ENCODE measurements around the gene SMAP2.
"Not testable (repeated sequence)": the region's sequence is repeated elsewhere in the genome, so short reads cannot be mapped to it uniquely, and the experiment has no call there.

Gene SMAP2

GRCh38 chr1:40372658-40373322, 737 bp upstream of the SMAP2 start:
- DNase-seq (ENCODE audit: low read depth), result no peak

- DNase-seq (ENCODE audit: low read depth), result no peak
Measured at GRCh38 chr1:40377512-40377911, 4.0 kb downstream of the SMAP2 start.

- DNase-seq (ENCODE audit: low read depth), result no peak
Measured at GRCh38 chr1:40379785-40380452, 6.4 kb downstream of the SMAP2 start.

GRCh38 chr1:40380817-40381216, 7.3 kb downstream of the SMAP2 start:
- no peak for DNase-seq (ENCODE audit: low read depth)

GRCh38 chr1:40381268-40382107, 8.0 kb downstream of the SMAP2 start:
- DNase-seq (ENCODE audit: low read depth), result no peak

GRCh38 chr1:40382108-40382460, 8.6 kb downstream of the SMAP2 start:
- DNase-seq (ENCODE audit: low read depth), result no peak

- no peak for DNase-seq (ENCODE audit: low read depth)
Measured at GRCh38 chr1:40382601-40383000, 9.1 kb downstream of the SMAP2 start.

GRCh38 chr1:40383095-40383487, 9.6 kb downstream of the SMAP2 start:
- DNase-seq (ENCODE audit: low read depth), result no peak

- no peak for DNase-seq (ENCODE audit: low read depth)
Measured at GRCh38 chr1:40383488-40384412, 10.2 kb downstream of the SMAP2 start.

- DNase-seq (ENCODE audit: low read depth), result no peak
Measured at GRCh38 chr1:40384413-40384762, 10.9 kb downstream of the SMAP2 start.

- no peak for DNase-seq (ENCODE audit: low read depth)
Measured at GRCh38 chr1:40384887-40385286, 11.4 kb downstream of the SMAP2 start.

GRCh38 chr1:40385437-40386358, 12.2 kb downstream of the SMAP2 start:
- no peak for DNase-seq (ENCODE audit: low read depth)

GRCh38 chr1:40386359-40386723, 12.8 kb downstream of the SMAP2 start:
- no peak for DNase-seq (ENCODE audit: low read depth)

GRCh38 chr1:40386796-40387195, 13.3 kb downstream of the SMAP2 start:
- DNase-seq (ENCODE audit: low read depth), result no peak

GRCh38 chr1:40387381-40388306, 14.1 kb downstream of the SMAP2 start:
- DNase-seq (ENCODE audit: low read depth), result not testable (repeated sequence)

GRCh38 chr1:40388456-40389321, 15.2 kb downstream of the SMAP2 start:
- DNase-seq (ENCODE audit: low read depth), result not testable (repeated sequence)

- no peak for DNase-seq (ENCODE audit: low read depth)
Measured at GRCh38 chr1:40389322-40389803, 15.8 kb downstream of the SMAP2 start.

- DNase-seq (ENCODE audit: low read depth), result no peak
Measured at GRCh38 chr1:40389871-40390560, 16.5 kb downstream of the SMAP2 start.
